Naive B cell (primary cell): ENCODE measurements around the gene OR5A1. TPM values are rescaled to one million over a fixed set of nuclear protein-coding genes. Genes with fewer than 3 reads are reported as not detected.

Experiments
- polyA plus RNA-seq, 6 donors: library from polyadenylated mRNA; unstranded; fragments of 300-500 nt; fragmentation: Illumina TruSeq; gene quantifications; one replicate each; pipeline ENCODE4 v1.2.3, GENCODE V29; 2021; ENCODE audit warnings: low read depth in 6 of 6

The OR5A1 gene
- polyA plus RNA-seq, 6 donors from 2014 or later = not detected

Other genes starting within 250 kb of the OR5A1 start
- gene MPEG1, start 223.5 kb upstream of the OR5A1 start, polyA plus RNA-seq = 10 to 100 TPM; 40.6 to 96.5 (median 79.1) TPM
- not detected for gene OR5AN1, start 77.6 kb upstream of the OR5A1 start, polyA plus RNA-seq
- not detected for gene OR5A2, start 10.1 kb upstream of the OR5A1 start, polyA plus RNA-seq
- not detected for gene OR4D6, start 20.5 kb downstream of the OR5A1 start, polyA plus RNA-seq
- gene OR4D10, start 36.8 kb downstream of the OR5A1 start, polyA plus RNA-seq = not detected
- not detected for gene OR4D11, start 67.1 kb downstream of the OR5A1 start, polyA plus RNA-seq
- gene OR4D9, start 75.1 kb downstream of the OR5A1 start, polyA plus RNA-seq = not detected
- gene OSBP, start 179.3 kb downstream of the OR5A1 start, polyA plus RNA-seq = 10 to 100 TPM; 20.4 to 34.4 (median 27.5) TPM
- gene PATL1, start 232.6 kb downstream of the OR5A1 start, polyA plus RNA-seq = 10 to 100 TPM in 1 of 6 donors, 1 to 10 TPM in 5; 3.3 to 11.9 (median 6.2) TPM